Activated T-cell treated with anti-CD3 and anti-CD28 coated beads, Interleukin-2, amount 50 U/mL, for 24 hours (primary cell): Measurements from ENCODE around the gene KIF2C.
"Not testable (repeated sequence)": the region's sequence is repeated elsewhere in the genome, so short reads cannot be mapped to it uniquely, and the experiment has no call there.

Experiments
- DNase-seq: peaks from one replicate; pipeline ENCODE4 v3.0.0-alpha.2; 2020
- H3K27ac Mint-ChIP-seq: 2 replicates; pipeline ENCODE4 v1.8.0; 2020; ENCODE audit warnings: mild to moderate bottlenecking, mixed read lengths
- H3K27me3 Mint-ChIP-seq: 2 replicates; pipeline ENCODE4 v1.8.0; 2020; ENCODE audit warnings: mixed read lengths
- H3K36me3 Mint-ChIP-seq: 2 replicates; pipeline ENCODE4 v1.8.0; 2020; ENCODE audit warnings: low read depth, mixed read lengths
- H3K4me1 Mint-ChIP-seq: 2 replicates; pipeline ENCODE4 v1.8.0; 2020; ENCODE audit warnings: low read depth, mixed read lengths
- H3K4me3 Mint-ChIP-seq: 2 replicates; pipeline ENCODE4 v1.8.0; 2020; ENCODE audit warnings: mild to moderate bottlenecking, moderate library complexity, mixed read lengths
- H3K9me3 Mint-ChIP-seq: 2 replicates; pipeline ENCODE4 v1.8.0; 2020; ENCODE audit warnings: mixed read lengths

Gene KIF2C

DNA sequence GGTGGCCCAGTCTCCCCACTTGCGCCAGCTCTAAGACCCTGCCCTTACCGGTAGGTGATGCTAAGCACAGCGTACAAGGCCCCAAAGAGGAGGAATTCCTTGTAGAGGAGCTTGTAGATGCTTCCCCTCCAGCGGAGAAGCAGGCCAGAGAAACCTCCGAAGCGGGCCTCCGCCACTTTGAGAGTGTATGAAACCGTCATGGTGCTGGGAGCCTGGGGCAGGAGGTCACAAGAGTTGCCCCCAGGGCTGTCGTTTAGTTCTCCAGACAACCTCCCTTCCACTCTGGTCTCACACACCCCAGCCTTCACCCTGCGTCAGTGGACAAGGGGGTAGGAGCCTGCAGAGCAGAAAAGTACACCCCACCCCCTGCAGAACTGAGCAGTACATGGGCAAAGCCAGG is 47.9 kb downstream of the KIF2C start:
- no peaks in the 10 kb centered on the region for H3K9me3 Mint-ChIP-seq
- peaks cover 34% of the 10 kb centered on the region for H3K4me1 Mint-ChIP-seq
- H3K36me3 Mint-ChIP-seq = peaks cover 9% of the 10 kb centered on the region
- DNase-seq = no peak
- no peaks in the 10 kb centered on the region for H3K27me3 Mint-ChIP-seq
- H3K4me3 Mint-ChIP-seq = no peak overlapping the region
- no peak overlapping the region for H3K27ac Mint-ChIP-seq

DNA sequence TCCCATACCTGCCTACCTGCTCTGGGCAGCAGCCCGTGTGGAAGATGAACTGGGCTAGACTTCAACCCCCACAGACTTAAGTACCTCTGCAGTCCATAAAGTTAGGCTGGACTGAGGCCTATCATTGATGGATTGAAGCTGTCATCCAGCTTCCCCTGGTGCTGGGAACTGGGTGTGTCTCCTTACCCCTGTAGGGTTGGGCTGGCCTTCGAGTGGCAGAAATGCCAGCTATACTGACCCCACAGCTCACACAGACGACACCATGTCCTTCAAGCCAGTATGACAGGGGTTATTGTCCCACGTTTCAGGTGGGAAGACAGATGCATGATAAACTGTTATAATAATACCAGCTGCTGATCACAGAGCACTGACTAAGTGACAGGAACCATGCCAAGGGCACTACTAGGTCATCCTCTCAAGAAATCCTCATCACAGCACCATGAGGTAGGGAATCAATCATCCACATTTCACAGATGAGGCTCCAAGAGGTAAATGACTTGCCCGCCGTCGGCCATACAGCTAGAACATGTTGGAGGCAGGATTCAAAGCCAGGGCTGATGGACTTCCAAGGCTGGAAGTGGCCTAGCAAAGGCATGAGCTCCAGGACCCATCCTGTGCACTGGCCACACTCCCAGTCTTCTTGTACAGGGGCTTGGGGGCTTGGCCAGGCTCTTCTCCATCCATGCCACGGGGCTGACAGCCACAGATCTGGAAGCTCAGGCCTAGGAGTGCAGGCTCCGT is 48.7 kb downstream of the KIF2C start, which contains the start of gene BEST4:
Gene BEST4, minus strand, starts transcription at position 51 of the 741 bp plus-strand sequence. CDS start 465 bp downstream, outside the sequence.
- Mint-ChIP-seq H3K27me3 (no peaks in the 10 kb centered on the region), H3K27ac (no peak within 1 kb of the TSS), H3K4me3 (no peak within 1 kb of the TSS), H3K4me1 (peaks cover 29% of the 10 kb centered on the region), H3K9me3 (no peaks in the 10 kb centered on the region), H3K36me3 (peaks cover 3% of the 10 kb centered on the region)
- DNase-seq = no peak

DNA sequence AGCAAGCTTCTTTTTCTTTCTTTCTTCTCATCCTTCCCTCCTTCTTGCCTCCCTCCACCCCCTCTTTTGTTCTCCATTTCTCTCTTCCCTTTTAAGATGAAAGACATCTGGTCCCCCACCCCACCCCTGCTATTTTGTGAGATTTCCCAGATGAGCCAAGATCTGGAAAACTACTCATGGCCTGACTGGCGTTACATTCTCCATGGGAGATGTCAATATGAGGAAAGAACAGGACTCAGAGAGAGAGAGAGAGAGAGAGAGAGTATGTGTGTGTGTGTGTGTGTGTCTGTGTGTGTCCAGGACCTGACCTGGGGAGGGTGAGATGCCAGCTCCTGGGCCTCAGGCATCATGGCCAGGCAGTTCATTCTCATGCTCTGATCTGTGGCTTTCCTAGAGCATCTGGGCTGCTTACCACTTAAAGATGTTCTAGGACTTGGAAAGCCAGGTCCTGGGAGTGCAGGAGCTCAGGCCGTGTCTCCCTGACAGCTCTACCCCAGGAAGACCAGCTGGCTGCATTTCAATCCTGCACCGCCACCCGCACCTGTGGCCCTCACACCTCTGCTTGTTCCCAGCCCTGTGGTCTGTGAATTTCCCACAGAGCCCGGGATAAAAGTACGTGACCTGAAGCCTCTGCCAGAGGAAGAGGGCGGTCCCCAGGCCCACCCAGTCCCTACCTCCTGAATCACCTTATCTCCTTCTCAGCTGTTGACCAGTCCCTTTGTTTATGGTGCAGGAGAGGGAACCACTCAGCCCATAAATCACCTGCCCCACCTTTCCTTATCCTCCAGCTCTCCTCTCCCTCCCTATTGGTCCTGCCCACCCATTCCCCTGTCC is 51.5 kb downstream of the KIF2C start:
- H3K36me3 Mint-ChIP-seq = no peaks in the 10 kb centered on the region
- no peak overlapping the region for H3K4me3 Mint-ChIP-seq
- H3K9me3 Mint-ChIP-seq = no peaks in the 10 kb centered on the region
- no peak overlapping the region for H3K27ac Mint-ChIP-seq
- no peak for DNase-seq
- H3K27me3 Mint-ChIP-seq = no peaks in the 10 kb centered on the region
- peaks cover 5% of the 10 kb centered on the region for H3K4me1 Mint-ChIP-seq

DNA sequence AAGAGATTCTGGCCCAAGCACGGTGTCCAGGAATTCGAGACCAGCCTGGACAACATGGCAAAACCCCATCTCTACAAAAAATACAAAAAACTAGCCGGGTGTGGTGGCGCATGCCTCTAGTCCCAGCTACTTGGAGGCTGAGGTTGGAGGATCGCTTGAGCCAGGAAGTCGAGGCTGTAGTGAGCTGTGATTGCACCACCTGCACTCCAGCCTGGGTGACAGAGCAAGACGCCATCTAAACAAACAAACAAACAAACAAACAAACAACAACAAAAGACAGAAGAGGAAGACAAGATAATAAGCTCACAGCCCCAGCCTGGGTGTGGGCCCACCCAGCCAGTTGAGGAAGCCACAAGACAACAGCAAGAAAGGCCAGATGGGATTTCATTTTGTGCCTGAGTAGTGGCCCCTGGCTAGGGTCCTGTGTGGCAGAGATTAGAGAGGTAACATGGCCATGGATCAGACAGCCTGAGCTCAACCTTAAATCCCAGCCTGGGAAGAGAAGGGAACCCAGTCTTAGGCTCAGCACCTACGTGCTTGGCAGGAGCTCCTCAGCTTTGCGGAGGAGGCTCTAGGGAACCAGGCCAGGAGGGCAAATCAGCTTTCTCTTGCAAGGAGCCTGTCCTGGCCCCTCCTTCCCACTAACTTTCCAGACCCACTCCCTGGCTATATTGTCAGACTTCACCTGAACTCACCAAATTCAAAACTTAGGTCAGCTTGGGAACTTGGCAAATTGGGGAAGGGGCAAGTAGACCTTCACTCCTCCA is 53.3 kb downstream of the KIF2C start:
- no peak for DNase-seq
- H3K27ac Mint-ChIP-seq = no peak overlapping the region
- H3K4me3 Mint-ChIP-seq = no peak overlapping the region
- no peaks in the 10 kb centered on the region for H3K27me3 Mint-ChIP-seq
- H3K4me1 Mint-ChIP-seq = no peaks in the 10 kb centered on the region
- H3K9me3 Mint-ChIP-seq = no peaks in the 10 kb centered on the region
- no peaks in the 10 kb centered on the region for H3K36me3 Mint-ChIP-seq

DNA sequence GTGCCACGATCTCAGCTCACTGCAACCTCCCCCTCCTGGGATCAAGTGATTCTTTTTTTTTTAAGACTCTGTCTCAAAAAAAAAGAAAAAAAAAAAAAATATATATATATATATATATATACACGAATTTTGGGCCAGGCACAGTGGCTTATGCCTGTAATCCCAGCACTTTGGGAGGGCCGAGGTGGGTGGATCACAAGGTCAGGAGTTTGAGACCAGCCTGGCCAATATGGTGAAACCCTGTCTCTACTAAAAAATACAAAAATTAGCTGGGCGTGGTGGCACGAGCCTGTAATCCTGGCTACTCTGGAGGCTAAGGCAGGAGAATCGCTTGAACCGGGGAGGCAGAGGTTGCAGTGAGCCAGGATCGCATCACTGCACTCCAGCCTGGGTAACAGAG is 58.2 kb downstream of the KIF2C start:
- not testable (repeated sequence) for H3K27me3 Mint-ChIP-seq, H3K27ac Mint-ChIP-seq, H3K9me3 Mint-ChIP-seq, H3K4me3 Mint-ChIP-seq
- H3K4me1 Mint-ChIP-seq = peaks cover 25% of the 10 kb centered on the region
- H3K36me3 Mint-ChIP-seq = peaks cover 25% of the 10 kb centered on the region
- DNase-seq = peak; percentile 14

DNA sequence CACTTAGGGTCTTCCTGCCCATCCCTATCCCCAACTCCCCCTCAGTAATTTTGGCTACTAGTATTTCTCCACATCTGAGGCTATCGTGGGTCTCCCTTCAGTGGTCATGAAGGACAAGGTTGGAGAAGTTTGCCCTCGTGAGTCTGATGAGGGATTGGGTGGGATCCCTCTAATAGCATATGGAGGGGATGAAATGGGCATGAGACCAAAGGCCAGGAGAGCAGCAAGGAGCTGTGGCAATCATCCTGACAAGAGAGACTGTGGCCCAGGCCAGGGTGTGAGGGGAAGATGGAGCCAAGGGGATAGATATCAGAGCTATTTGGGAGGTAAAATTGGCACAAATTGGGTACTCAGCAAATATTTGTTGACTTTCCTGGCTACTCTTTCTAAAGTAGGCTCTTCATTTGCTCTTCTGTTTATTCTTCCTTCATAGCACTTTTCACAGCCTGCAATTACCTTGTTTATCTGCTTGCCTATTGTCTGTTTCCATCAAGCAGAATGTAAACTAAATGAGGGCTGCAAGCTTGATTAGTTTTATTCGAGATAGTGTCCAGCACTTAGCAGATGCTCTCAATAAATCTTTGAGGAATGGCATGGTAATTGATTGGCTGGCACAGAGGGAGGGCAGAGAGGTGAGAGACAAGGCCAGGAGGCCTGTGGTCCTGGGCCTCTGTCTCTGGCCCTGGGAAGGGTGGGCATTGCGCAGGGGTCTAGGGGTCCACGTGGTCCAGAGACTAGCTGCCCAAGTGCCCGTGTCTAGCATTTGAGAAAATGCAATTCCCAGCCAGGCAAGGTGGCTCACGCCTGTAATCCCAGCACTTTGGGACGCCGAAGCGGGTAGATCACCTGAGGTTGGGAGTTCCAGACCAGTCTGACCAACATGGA is 59.1 kb downstream of the KIF2C start:
- Mint-ChIP-seq H3K27ac (peak overlapping the region; percentile 99), H3K4me3 (no peak overlapping the region)
- DNase-seq = peak; percentile 27

DNA sequence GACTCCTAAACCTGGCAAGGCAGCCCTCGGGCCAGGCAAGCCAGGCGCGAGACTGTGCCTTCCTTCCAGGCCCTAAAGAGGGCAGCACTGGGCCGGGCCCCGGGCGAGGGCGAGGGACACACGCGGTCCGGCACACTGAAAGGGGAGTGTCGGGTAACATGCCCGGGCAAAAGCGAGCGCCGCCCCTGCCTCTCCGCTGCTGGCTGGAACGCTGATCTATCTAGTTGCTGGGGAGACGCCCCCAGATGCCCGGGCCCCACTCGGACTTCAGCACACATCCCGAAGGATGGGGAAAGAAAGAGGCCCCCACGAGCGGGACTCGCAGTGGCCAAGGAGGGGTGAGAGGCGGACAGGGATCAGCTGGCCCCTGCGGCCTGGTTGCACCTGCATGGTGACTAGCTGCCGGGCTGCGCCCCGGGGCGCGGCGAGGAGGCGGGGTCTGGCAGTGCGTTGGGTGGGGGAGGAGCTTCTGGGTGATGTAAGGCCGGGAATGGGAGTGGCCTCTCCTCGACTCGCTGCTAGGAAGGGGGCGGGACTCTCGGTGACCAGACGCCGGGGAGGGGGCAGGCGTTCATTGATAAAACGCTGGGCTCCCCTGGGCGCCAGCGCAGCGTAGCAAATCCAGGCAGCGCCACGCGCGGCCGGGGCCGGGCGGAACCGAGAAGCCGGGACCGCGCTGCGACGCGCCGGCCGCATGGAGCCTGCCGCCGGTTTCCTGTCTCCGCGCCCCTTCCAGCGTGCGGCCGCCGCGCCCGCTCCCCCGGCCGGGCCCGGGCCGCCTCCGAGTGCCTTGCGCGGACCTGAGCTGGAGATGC is 60.3 kb downstream of the KIF2C start, which contains the start of gene PLK3:
Gene PLK3, plus strand, starts transcription at position 608 of the 815 bp plus-strand sequence. Its CDS starts 87 bp downstream, at position 695.
- peaks cover 45% of the 10 kb centered on the region for H3K4me1 Mint-ChIP-seq
- H3K9me3 Mint-ChIP-seq = no peaks in the 10 kb centered on the region
- DNase-seq = peak; percentile 99
- H3K27me3 Mint-ChIP-seq = no peaks in the 10 kb centered on the region
- H3K36me3 Mint-ChIP-seq = peaks cover 46% of the 10 kb centered on the region
- peak within 1 kb of the TSS; percentile 99 for H3K27ac Mint-ChIP-seq
- H3K4me3 Mint-ChIP-seq = peak within 1 kb of the TSS; percentile 88

More for the DNA sequence above, 59.1 kb downstream of the KIF2C start:
- no peaks in the 10 kb centered on the region for H3K27me3 Mint-ChIP-seq
- peaks cover 33% of the 10 kb centered on the region for H3K4me1 Mint-ChIP-seq
- peaks cover 33% of the 10 kb centered on the region for H3K36me3 Mint-ChIP-seq
- H3K9me3 Mint-ChIP-seq = no peaks in the 10 kb centered on the region

DNA sequence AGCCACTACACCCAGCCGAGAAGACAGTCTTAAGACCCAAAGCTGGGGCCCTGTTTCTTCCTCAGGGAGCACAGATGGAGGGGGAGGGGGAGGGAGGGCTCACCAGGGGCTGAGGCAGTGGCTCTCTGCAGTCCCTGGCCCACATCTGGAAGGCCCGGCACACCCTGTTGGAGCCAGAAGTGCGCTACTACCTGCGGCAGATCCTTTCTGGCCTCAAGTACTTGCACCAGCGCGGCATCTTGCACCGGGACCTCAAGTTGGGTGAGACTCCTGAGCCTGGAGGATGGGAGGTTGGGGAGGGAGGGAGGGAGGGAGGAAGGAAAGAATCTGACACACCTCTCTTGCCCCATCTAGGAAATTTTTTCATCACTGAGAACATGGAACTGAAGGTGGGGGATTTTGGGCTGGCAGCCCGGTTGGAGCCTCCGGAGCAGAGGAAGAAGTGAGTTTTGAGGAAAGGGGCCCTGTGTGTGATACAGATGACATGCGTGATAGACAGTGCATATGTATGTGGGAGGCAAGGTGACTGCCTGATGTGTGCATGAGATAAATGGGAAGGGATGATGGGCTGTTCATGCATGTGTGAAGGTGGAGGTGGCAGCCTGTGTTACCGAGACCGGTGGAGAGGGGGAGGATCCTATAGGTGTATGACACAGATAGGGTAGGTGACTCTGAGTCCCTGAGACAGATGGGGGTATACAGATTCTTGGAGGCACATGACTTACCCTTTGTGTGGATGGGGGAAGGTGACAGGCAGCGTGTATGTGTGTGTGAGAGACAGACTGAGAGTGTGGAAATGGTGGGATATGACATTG is 62.1 kb downstream of the KIF2C start:
- H3K9me3 Mint-ChIP-seq = no peaks in the 10 kb centered on the region
- H3K36me3 Mint-ChIP-seq = peaks cover 59% of the 10 kb centered on the region
- peak; percentile 70 for DNase-seq
- peak overlapping the region; percentile 88 for H3K4me3 Mint-ChIP-seq
- H3K27me3 Mint-ChIP-seq = no peaks in the 10 kb centered on the region
- peak overlapping the region; percentile 94 for H3K27ac Mint-ChIP-seq
- peaks cover 58% of the 10 kb centered on the region for H3K4me1 Mint-ChIP-seq

DNA sequence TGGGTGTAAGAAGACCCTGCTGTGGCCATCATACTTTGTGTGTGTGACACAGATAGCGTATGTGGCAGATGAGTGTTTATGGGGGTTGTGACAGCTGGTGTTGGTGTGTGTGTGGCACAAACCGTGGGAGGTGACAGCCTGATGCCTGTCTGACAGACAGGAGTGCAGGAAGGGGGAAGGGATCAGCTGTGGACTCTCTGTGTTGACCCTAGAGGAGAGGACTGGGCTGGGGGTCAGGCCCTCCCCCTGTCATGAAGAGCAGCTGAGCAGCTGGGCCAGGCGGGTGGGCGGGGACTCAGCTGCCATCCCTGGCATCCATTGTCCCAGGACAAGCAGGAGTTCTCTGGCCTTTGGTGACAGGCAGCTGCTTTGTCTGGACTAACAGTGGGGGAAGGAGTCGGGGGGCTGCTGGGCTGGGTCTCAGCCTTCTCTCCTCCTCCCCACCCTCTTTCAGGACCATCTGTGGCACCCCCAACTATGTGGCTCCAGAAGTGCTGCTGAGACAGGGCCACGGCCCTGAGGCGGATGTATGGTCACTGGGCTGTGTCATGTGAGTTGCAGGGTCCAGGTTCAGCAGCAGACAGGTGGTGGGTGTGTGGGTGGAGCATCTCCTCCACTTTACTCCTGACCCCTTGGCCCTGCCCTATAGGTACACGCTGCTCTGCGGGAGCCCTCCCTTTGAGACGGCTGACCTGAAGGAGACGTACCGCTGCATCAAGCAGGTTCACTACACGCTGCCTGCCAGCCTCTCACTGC is 62.8 kb downstream of the KIF2C start:
- Mint-ChIP-seq H3K27ac (peak overlapping the region; percentile 94), H3K4me3 (peak overlapping the region; percentile 88), H3K36me3 (peaks cover 66% of the 10 kb centered on the region), H3K4me1 (peaks cover 66% of the 10 kb centered on the region), H3K27me3 (no peaks in the 10 kb centered on the region), H3K9me3 (no peaks in the 10 kb centered on the region)
- DNase-seq = no peak

DNA sequence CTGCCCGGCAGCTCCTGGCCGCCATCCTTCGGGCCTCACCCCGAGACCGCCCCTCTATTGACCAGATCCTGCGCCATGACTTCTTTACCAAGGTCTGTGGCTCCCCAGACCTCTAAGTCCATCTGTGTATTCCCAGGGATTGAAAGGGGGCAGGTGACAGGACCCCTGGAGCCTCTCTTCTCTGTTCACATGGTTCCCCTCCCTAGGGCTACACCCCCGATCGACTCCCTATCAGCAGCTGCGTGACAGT is 63.4 kb downstream of the KIF2C start:
- peaks cover 71% of the 10 kb centered on the region for H3K36me3 Mint-ChIP-seq
- H3K27me3 Mint-ChIP-seq = no peaks in the 10 kb centered on the region
- peaks cover 71% of the 10 kb centered on the region for H3K4me1 Mint-ChIP-seq
- peak overlapping the region; percentile 94 for H3K27ac Mint-ChIP-seq
- DNase-seq = no peak
- peak overlapping the region; percentile 88 for H3K4me3 Mint-ChIP-seq
- no peaks in the 10 kb centered on the region for H3K9me3 Mint-ChIP-seq

DNA sequence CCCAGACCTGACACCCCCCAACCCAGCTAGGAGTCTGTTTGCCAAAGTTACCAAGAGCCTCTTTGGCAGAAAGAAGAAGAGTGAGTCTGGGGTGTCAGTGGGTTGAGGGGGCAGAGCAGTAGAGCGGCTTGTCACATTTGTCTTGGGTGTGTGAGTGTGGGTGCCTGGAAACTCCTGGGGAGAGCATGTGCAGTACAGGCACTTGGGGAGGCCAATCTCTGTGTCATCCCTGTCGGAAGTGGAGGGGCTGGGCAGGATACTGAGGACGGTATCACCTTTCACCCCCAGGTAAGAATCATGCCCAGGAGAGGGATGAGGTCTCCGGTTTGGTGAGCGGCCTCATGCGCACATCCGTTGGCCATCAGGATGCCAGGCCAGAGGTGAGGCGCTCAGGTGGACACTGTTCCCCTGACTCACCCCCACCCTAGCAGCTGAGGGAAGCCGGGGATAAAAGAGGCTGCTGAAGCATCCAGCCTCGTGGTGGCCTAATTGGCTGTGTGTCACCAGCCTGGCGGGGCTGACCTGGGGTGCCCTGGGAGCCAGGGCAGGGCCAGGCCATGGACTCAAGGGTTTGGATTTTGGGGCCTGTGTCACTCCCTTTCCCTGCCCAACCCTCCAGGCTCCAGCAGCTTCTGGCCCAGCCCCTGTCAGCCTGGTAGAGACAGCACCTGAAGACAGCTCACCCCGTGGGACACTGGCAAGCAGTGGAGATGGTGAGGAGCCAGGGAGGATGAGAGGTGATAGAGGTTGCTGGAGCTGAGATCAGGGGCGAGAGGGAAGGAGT is 63.9 kb downstream of the KIF2C start:
- Mint-ChIP-seq H3K4me3 (peak overlapping the region; percentile 88), H3K9me3 (no peaks in the 10 kb centered on the region), H3K27me3 (no peaks in the 10 kb centered on the region), H3K27ac (peak overlapping the region; percentile 94), H3K36me3 (peaks cover 76% of the 10 kb centered on the region), H3K4me1 (peaks cover 75% of the 10 kb centered on the region)
- DNase-seq = peak; percentile 31
